Measurements from ENCODE around the gene ZNF669.
"Not testable (repeated sequence)": the region's sequence is repeated elsewhere in the genome, so short reads cannot be mapped to it uniquely, and the experiment has no call there.

Gene ZNF669

GRCh38 chr1:247121382-247121781 lies 17.2 kb upstream of the ZNF669 start:
- DNase-seq (ENCODE audit: low read depth): no peak
- no peak for TF ChIP-seq CTCF (IDR thresholded peaks at IDR 0.05; ENCODE audit: insufficient read depth, low read depth, low read length, missing control alignments)

GRCh38 chr1:247120408-247120668 lies 16.2 kb upstream of the ZNF669 start:
- not testable (repeated sequence) for H3K4me3 ChIP-seq (ENCODE audit: low read length); DNase-seq (ENCODE audit: low read depth)

More at GRCh38 chr1:247121382-247121781, 17.2 kb upstream of the ZNF669 start:
- no peak overlapping the region for H3K4me3 ChIP-seq (ENCODE audit: low read length)

- TF ChIP-seq CTCF (IDR thresholded peaks at IDR 0.05; ENCODE audit: insufficient read depth, low read depth, low read length, missing control alignments): no peak
- no peak for DNase-seq (ENCODE audit: low read depth)
- H3K4me3 ChIP-seq (ENCODE audit: low read length): no peak overlapping the region
Measured at GRCh38 chr1:247119600-247120407, 15.6 kb upstream of the ZNF669 start.

DNA sequence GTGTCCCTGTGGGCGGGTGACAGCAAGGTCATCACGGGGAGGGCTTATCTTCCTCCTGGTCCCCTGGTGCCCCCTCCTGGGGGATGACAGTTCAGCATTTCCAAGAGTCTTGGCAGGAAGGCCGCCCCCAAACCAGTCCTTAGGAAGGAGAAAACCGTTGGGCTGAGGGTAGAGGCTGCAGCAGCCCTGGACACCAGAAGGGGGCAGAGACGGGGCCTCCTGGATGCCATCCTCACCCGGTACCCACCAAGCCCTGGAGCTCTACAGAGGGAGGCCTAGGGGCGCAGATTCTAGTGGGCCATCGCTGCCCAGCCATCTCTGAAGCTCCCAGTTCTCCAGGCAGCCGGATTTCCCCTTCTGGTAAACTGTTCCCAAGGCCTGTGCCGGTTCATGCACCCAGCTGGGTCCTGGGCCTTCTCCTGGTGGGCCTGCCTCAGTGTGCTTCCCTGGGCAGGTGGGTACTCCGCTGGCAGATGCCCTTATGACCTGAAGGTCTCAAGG lies 14.8 kb upstream of the ZNF669 start:
- no peak overlapping the region for H3K4me3 ChIP-seq (ENCODE audit: low read length)
- DNase-seq (ENCODE audit: low read depth): peak; percentile 22
- peak; percentile 10 for TF ChIP-seq CTCF (IDR thresholded peaks at IDR 0.05; ENCODE audit: insufficient read depth, low read depth, low read length, missing control alignments)

DNA sequence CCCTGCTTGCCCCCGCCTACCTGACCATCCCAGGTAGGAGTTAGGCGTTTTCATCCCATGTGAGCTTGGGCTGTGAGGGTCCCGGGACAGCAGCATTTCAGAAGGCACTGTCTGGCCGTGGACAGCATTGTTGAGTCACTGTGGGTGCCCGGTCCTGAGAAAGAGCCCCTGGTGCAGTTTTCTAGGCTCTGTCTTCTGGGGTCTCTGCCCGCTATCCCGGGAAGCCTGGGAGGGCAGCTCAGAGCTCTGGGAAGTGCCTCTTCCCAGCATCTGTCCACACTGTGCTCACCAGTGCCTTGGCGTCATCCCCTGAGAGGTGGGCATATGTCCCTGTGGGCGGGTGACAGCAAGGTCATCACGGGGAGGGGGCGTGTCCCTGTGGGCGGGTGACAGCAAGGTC lies 11.4 kb upstream of the ZNF669 start:
- no peak for DNase-seq (ENCODE audit: low read depth)
- TF ChIP-seq CTCF (IDR thresholded peaks at IDR 0.05; ENCODE audit: insufficient read depth, low read depth, low read length, missing control alignments): no peak
- no peak overlapping the region for H3K4me3 ChIP-seq (ENCODE audit: low read length)

DNA sequence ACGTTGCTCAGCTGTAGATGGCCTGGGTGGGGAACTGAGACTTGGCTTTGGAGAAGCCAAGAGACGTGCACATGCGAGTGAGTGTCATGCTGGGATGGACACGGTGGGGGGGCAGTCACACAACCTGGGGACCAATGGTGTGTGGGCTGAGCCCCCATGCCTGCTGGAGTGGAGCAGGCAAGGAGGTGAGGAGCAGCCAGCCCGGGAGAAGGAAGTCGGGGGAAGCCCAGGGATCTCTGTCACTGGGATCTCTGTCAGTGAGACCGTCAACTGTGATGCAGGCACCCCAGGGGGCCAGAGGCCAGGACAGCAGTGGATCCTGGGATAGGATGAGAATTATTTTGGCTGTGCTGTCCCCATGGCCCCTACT lies 11.0 kb upstream of the ZNF669 start:
- H3K4me3 ChIP-seq (ENCODE audit: low read length): no peak overlapping the region
- no peak for TF ChIP-seq CTCF (IDR thresholded peaks at IDR 0.05; ENCODE audit: insufficient read depth, low read depth, low read length, missing control alignments)
- DNase-seq (ENCODE audit: low read depth): no peak

GRCh38 chr1:247114351-247115140 lies 10.4 kb upstream of the ZNF669 start:
- DNase-seq (ENCODE audit: low read depth): no peak
- no peak for TF ChIP-seq CTCF (IDR thresholded peaks at IDR 0.05; ENCODE audit: insufficient read depth, low read depth, low read length, missing control alignments)
- no peak overlapping the region for H3K4me3 ChIP-seq (ENCODE audit: low read length)

Measured in epithelial cell of esophagus (primary cell).